ENCODE results near the gene DGKD.

DNA sequence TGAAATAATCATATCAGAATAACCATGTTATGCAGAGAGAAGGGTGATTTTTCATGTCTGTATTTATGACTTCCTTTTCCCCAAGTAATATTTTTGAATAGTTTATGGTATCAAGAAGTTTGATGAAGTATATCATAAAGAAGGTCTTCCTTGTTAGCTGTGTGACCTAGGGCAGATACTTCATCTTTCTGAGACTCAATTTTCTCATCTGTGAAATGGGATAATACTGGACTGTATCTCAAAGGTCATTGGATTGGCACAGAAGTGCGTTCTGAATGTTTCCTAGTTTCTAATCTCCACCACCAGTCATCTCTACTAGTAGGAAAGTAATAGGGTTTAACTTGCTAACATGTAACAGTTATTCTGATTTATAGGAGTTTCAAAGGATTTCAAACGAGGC, 52.6 kb downstream of the DGKD start:
- TF ChIP-seq POLR2A (IDR thresholded peaks at IDR 0.05): no peak
- TF ChIP-seq, protein P1, sequence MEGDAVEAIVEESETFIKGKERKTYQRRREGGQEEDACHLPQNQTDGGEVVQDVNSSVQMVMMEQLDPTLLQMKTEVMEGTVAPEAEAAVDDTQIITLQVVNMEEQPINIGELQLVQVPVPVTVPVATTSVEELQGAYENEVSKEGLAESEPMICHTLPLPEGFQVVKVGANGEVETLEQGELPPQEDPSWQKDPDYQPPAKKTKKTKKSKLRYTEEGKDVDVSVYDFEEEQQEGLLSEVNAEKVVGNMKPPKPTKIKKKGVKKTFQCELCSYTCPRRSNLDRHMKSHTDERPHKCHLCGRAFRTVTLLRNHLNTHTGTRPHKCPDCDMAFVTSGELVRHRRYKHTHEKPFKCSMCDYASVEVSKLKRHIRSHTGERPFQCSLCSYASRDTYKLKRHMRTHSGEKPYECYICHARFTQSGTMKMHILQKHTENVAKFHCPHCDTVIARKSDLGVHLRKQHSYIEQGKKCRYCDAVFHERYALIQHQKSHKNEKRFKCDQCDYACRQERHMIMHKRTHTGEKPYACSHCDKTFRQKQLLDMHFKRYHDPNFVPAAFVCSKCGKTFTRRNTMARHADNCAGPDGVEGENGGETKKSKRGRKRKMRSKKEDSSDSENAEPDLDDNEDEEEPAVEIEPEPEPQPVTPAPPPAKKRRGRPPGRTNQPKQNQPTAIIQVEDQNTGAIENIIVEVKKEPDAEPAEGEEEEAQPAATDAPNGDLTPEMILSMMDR (IDR thresholded peaks at IDR 0.05): no peak
